ENCODE measurements around the gene ABCB9. TPM values are rescaled to one million over a fixed set of nuclear protein-coding genes. Genes with fewer than 3 reads are reported as not detected.
A peak's percentile ranks its signal among the peaks of the same experiment; 100 is the strongest.

Gene ABCB9
- total RNA-seq, 1 experiment from 2014 or later, result 6.7 TPM

DNA sequence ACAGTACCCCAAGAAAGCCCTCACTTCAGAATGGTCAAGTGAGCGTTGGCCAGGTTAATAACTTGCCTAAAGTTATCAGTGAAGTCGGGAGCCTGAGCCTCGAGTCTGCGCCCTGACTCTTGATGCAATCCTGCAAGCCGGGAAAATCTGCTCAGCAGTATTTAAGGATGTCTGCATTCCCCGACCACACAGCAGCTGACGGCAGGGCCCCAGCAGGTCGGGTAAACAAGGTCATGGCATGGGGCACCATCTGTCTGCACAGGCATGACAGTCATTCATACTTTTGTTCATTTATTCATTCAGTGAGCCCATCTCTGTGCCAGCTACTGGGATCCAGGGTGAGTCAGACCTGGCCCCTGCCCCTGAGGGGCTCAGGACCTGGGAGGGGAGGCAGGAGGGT lies 11.1 kb downstream of the ABCB9 start:
- H3K27me3 ChIP-seq (replicated peaks; ENCODE audit: control insufficient read depth, insufficient read depth, low read length), result no peaks in the 10 kb centered on the region
- no peak overlapping the region for H3K4me3 ChIP-seq (ENCODE audit: low read depth, low read length)
- ChIA-PET CTCF (interaction anchor here (0.6 kb wide), 1 partner anchor 94 kb away, joined by 3 read pairs; no protein-coding TSS in a partner anchor), POLR2A (no interaction called here)
- Mint-ChIP-seq H3K36me3 (ENCODE audit: insufficient read depth, unreplicated experiment) (no peaks in the 10 kb centered on the region), H3K9me3 (ENCODE audit: unreplicated experiment) (no peaks in the 10 kb centered on the region), H3K4me3 (ENCODE audit: unreplicated experiment) (no peak overlapping the region), H3K27ac (ENCODE audit: unreplicated experiment) (no peak overlapping the region), H3K27me3 (ENCODE audit: insufficient read depth, unreplicated experiment) (no peaks in the 10 kb centered on the region), H3K4me1 (ENCODE audit: low read depth, unreplicated experiment) (no peaks in the 10 kb centered on the region)
- BruUV-seq (replicated peaks), result no TSS peak
- no peaks in the 10 kb centered on the region for H3K9me3 ChIP-seq
- peaks cover 10% of the 10 kb centered on the region; the same call in 1 of the 2 replicates for H3K4me1 ChIP-seq
- H3K36me3 ChIP-seq (ENCODE audit: control insufficient read depth, insufficient read depth, low read length), result no peaks in the 10 kb centered on the region
- no peak for DNase-seq
- TF ChIP-seq, protein P1, sequence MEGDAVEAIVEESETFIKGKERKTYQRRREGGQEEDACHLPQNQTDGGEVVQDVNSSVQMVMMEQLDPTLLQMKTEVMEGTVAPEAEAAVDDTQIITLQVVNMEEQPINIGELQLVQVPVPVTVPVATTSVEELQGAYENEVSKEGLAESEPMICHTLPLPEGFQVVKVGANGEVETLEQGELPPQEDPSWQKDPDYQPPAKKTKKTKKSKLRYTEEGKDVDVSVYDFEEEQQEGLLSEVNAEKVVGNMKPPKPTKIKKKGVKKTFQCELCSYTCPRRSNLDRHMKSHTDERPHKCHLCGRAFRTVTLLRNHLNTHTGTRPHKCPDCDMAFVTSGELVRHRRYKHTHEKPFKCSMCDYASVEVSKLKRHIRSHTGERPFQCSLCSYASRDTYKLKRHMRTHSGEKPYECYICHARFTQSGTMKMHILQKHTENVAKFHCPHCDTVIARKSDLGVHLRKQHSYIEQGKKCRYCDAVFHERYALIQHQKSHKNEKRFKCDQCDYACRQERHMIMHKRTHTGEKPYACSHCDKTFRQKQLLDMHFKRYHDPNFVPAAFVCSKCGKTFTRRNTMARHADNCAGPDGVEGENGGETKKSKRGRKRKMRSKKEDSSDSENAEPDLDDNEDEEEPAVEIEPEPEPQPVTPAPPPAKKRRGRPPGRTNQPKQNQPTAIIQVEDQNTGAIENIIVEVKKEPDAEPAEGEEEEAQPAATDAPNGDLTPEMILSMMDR (IDR thresholded peaks at IDR 0.05; ENCODE audit: insufficient read depth in 1 of 2, low read depth in 1 of 2, low read length in 1 of 2, severe bottlenecking in 1 of 2, unreplicated experiment in 1 of 2), result no peak
- intact Hi-C loops (cut with micrococcal nuclease; ENCODE audit: unreplicated experiment), result no loop called here

DNA sequence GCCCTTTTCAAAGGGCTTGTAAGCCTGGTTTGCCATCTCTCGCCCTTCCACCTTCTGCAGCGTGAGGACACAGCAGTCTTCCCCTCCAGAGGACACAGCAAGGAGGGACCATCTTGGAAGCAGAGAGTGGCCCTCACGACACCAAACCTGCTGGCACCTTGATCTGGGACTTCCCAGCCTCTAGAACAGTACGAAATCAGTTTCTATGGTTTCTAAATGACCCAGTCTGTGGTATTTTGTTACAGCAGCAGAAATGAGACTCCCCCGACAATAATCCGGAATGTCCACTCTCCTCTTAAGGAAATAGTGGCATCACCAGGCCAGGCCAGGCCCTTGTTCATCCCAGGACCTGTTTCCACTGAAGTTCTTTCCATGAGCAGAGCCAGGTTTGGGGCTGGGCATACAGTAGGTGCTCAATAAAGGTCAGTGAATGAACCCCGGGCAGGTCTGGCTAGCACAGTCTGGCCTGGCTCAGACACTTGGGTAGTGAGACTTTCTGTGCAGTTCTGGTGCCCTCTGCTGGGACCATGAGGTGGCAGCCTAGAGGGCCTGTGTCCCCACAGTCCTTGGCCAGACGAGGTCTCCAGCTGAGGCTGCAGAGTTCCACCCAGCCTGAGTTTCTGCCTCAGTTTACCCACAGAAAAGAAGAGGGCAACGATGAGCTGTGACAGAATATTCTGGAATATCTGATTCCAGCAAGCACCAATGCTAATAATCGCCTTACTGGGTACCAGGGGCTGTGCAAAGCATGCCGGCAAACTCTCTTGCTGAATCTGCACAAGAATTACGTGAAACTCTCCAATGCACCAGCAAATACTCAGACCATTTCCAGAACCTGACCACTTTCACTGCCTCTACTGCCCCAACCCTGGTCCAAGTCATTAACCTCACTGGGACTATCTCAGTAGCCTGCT lies 14.0 kb downstream of the ABCB9 start:
- Mint-ChIP-seq H3K27ac (ENCODE audit: unreplicated experiment) (no peak overlapping the region), H3K9me3 (ENCODE audit: unreplicated experiment) (no peaks in the 10 kb centered on the region), H3K36me3 (ENCODE audit: insufficient read depth, unreplicated experiment) (no peaks in the 10 kb centered on the region), H3K4me3 (ENCODE audit: unreplicated experiment) (no peak overlapping the region), H3K27me3 (ENCODE audit: insufficient read depth, unreplicated experiment) (no peaks in the 10 kb centered on the region), H3K4me1 (ENCODE audit: low read depth, unreplicated experiment) (peaks cover under 1% of the 10 kb centered on the region)
- BruUV-seq (replicated peaks), result no TSS peak
- no peaks in the 10 kb centered on the region for H3K27me3 ChIP-seq (replicated peaks; ENCODE audit: control insufficient read depth, insufficient read depth, low read length)
- CTCF ChIA-PET, result interaction anchor here (0.7 to 1.0 kb wide), 2 partner anchors 91 to 159 kb away, joined by 4 to 6 read pairs; no protein-coding TSS in a partner anchor
- no peaks in the 10 kb centered on the region for H3K9me3 ChIP-seq
- H3K4me1 ChIP-seq, result peaks cover 10% of the 10 kb centered on the region; the same call in 1 of the 2 replicates
- H3K36me3 ChIP-seq (ENCODE audit: control insufficient read depth, insufficient read depth, low read length), result no peaks in the 10 kb centered on the region
- POLR2A ChIA-PET, result no interaction called here
- intact Hi-C loops (cut with micrococcal nuclease; ENCODE audit: unreplicated experiment), result loop anchor here (1.0 kb wide), 3 partner anchors 72 to 159 kb away; no protein-coding TSS in a partner anchor
- DNase-seq, result peak; percentile 73 to 76
- no peak overlapping the region for H3K4me3 ChIP-seq (ENCODE audit: low read depth, low read length)
- TF ChIP-seq, protein P1 (IDR thresholded peaks at IDR 0.05; ENCODE audit: insufficient read depth in 1 of 2, low read depth in 1 of 2, low read length in 1 of 2, severe bottlenecking in 1 of 2, unreplicated experiment in 1 of 2), result peak; percentile 76 to 88

DNA sequence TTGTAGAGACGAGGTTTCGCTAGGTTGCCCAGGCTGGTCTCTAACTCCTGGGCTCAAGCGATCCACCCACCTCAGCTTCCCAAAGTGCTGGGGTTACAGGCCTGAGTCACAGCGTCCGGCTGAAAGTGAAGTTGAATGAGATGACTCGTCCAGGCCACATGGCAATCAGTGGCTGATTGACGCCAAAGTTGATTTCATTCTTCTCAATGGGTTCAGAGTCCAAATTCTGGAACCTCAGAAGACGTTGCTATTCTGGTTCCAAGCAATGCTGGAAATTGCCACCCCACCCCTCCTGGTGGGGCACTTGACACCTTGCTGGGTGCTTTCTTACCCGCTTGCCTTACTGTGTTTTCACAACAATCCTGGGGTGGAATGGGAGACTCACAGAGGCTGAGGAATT lies 14.9 kb downstream of the ABCB9 start:
- Histone ChIP-seq H3K9me3 (no peaks in the 10 kb centered on the region), H3K4me3 (ENCODE audit: low read depth, low read length) (no peak overlapping the region), H3K4me1 (peaks cover 13% of the 10 kb centered on the region; the same call in 1 of the 2 replicates), H3K36me3 (ENCODE audit: control insufficient read depth, insufficient read depth, low read length) (no peaks in the 10 kb centered on the region), H3K27me3 (replicated peaks; ENCODE audit: control insufficient read depth, insufficient read depth, low read length) (no peaks in the 10 kb centered on the region)
- Mint-ChIP-seq H3K4me1 (ENCODE audit: low read depth, unreplicated experiment) (peaks cover 5% of the 10 kb centered on the region), H3K36me3 (ENCODE audit: insufficient read depth, unreplicated experiment) (no peaks in the 10 kb centered on the region), H3K27ac (ENCODE audit: unreplicated experiment) (no peak overlapping the region), H3K4me3 (ENCODE audit: unreplicated experiment) (no peak overlapping the region), H3K27me3 (ENCODE audit: insufficient read depth, unreplicated experiment) (no peaks in the 10 kb centered on the region), H3K9me3 (ENCODE audit: unreplicated experiment) (no peaks in the 10 kb centered on the region)
- intact Hi-C loops (cut with micrococcal nuclease; ENCODE audit: unreplicated experiment), result no loop called here
- peak; percentile 43 to 54 for DNase-seq
- ChIA-PET CTCF (no interaction called here), POLR2A (no interaction called here)
- BruUV-seq (replicated peaks), result no TSS peak
- TF ChIP-seq, protein P1 (IDR thresholded peaks at IDR 0.05; ENCODE audit: insufficient read depth in 1 of 2, low read depth in 1 of 2, low read length in 1 of 2, severe bottlenecking in 1 of 2, unreplicated experiment in 1 of 2), result no peak
